Osteocyte (in vitro differentiated cells): ENCODE measurements around the gene KRT32. TPM values are rescaled to one million over a fixed set of nuclear protein-coding genes. Genes with fewer than 3 reads are reported as not detected.

Experiments used
- DNase-seq: peaks from one replicate; pipeline ENCODE4 v3.0.0; 2021; ENCODE audit warnings: mixed read lengths; ENCODE audit not compliant: unreplicated experiment; ENCODE audit errors: extremely low spot score
- H3K27ac Mint-ChIP-seq: one replicate; pipeline ENCODE4 v1.8.0; 2021; ENCODE audit warnings: mild to moderate bottlenecking, mixed read lengths; ENCODE audit not compliant: unreplicated experiment
- H3K27me3 Mint-ChIP-seq: one replicate; pipeline ENCODE4 v1.8.0; 2021; ENCODE audit warnings: mixed read lengths; ENCODE audit not compliant: unreplicated experiment
- H3K36me3 Mint-ChIP-seq: one replicate; pipeline ENCODE4 v1.8.0; 2021; ENCODE audit warnings: mixed read lengths; ENCODE audit not compliant: unreplicated experiment
- H3K4me1 Mint-ChIP-seq: one replicate; pipeline ENCODE4 v1.8.0; 2021; ENCODE audit warnings: mixed read lengths; ENCODE audit not compliant: unreplicated experiment
- H3K4me3 Mint-ChIP-seq: one replicate; pipeline ENCODE4 v1.8.0; 2021; ENCODE audit warnings: mild to moderate bottlenecking, moderate library complexity, mixed read lengths; ENCODE audit not compliant: unreplicated experiment
- H3K9me3 Mint-ChIP-seq: one replicate; pipeline ENCODE4 v1.8.0; 2021; ENCODE audit warnings: mixed read lengths; ENCODE audit not compliant: unreplicated experiment
- total RNA-seq: library from RNA; stranded (reverse); gene quantifications from 2 replicates; pipeline ENCODE4 v1.2.1, GENCODE V29; 2021
- TF ChIP-seq, protein P1 (sequence below): fragments of 200-600 bp; sonication (generic); IDR thresholded peaks from 2 replicates; pipeline ENCODE4 v1.5.0; 2021; ENCODE audit warnings: antibody characterized with exemption, mild to moderate bottlenecking, moderate library complexity

Gene KRT32
- total RNA-seq, 1 donor from 2014 or later: not detected

DNA sequence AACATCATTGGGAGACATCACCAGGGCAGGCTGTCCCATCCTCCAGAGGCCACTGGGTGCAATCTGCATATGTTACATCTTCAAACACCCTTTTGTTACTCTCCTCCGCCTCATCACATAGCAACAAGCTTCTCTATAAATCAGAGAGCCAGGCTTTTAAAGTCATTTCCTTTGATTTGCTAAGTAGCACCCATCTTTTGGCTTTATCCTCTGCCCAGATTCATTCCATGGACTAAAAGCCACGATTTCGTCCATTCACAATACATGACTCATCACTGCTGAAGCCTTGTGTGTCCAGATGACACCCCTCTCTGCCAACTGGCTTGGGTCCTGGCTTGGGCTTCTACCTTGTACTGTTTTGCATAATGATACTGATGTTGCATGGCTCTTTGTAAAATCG, 24.4 kb downstream of the KRT32 start:
- Mint-ChIP-seq H3K36me3 (no peaks in the 10 kb centered on the region), H3K9me3 (no peaks in the 10 kb centered on the region), H3K27me3 (peaks cover 21% of the 10 kb centered on the region), H3K27ac (no peak overlapping the region), H3K4me1 (no peaks in the 10 kb centered on the region), H3K4me3 (no peak overlapping the region)
- DNase-seq: no peak
- TF ChIP-seq, protein P1, sequence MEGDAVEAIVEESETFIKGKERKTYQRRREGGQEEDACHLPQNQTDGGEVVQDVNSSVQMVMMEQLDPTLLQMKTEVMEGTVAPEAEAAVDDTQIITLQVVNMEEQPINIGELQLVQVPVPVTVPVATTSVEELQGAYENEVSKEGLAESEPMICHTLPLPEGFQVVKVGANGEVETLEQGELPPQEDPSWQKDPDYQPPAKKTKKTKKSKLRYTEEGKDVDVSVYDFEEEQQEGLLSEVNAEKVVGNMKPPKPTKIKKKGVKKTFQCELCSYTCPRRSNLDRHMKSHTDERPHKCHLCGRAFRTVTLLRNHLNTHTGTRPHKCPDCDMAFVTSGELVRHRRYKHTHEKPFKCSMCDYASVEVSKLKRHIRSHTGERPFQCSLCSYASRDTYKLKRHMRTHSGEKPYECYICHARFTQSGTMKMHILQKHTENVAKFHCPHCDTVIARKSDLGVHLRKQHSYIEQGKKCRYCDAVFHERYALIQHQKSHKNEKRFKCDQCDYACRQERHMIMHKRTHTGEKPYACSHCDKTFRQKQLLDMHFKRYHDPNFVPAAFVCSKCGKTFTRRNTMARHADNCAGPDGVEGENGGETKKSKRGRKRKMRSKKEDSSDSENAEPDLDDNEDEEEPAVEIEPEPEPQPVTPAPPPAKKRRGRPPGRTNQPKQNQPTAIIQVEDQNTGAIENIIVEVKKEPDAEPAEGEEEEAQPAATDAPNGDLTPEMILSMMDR: no peak

GRCh38 chr17:41440531-41441033, 26.6 kb downstream of the KRT32 start, which contains the start of gene KRT38:
TSS of gene KRT38 (minus strand) at chr17:41440983. CDS start at chr17:41440921, 62 bp downstream.
- TF ChIP-seq, protein P1: no peak
- Mint-ChIP-seq H3K36me3 (no peaks in the 10 kb centered on the region), H3K27me3 (peaks cover 25% of the 10 kb centered on the region), H3K4me3 (no peak within 1 kb of the TSS), H3K27ac (no peak within 1 kb of the TSS), H3K4me1 (no peaks in the 10 kb centered on the region), H3K9me3 (no peaks in the 10 kb centered on the region)
- DNase-seq: no peak

GRCh38 chr17:41439375-41439774, 27.8 kb downstream of the KRT32 start:
- no peaks in the 10 kb centered on the region for H3K36me3 Mint-ChIP-seq
- peaks cover 24% of the 10 kb centered on the region for H3K27me3 Mint-ChIP-seq
- DNase-seq: no peak
- TF ChIP-seq, protein P1: no peak
- no peaks in the 10 kb centered on the region for H3K4me1 Mint-ChIP-seq
- no peak overlapping the region for H3K27ac Mint-ChIP-seq
- no peaks in the 10 kb centered on the region for H3K9me3 Mint-ChIP-seq
- no peak overlapping the region for H3K4me3 Mint-ChIP-seq

DNA sequence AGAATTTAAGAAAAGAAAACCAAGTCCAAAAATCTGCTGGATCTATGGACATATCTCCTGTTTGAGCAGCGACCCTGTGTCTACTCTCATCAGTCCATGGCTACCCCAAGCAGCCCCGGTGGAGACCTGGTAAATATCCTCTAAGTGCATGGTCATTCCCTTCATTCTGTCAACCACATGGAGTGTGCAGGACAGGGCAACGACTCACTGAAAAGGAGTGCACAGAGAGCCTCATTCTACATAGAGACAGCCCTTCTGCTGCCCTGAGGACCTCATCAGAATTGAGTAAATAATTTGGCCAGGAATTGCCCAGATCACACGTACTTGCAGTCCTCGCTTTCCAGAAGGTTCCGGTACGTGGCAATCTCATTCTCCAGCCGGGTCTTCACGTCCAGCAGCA, 29.4 kb downstream of the KRT32 start:
- TF ChIP-seq, protein P1: no peak
- Mint-ChIP-seq H3K9me3 (no peaks in the 10 kb centered on the region), H3K36me3 (no peaks in the 10 kb centered on the region), H3K4me1 (no peaks in the 10 kb centered on the region), H3K4me3 (no peak overlapping the region), H3K27me3 (peaks cover 14% of the 10 kb centered on the region), H3K27ac (no peak overlapping the region)
- DNase-seq: no peak

DNA sequence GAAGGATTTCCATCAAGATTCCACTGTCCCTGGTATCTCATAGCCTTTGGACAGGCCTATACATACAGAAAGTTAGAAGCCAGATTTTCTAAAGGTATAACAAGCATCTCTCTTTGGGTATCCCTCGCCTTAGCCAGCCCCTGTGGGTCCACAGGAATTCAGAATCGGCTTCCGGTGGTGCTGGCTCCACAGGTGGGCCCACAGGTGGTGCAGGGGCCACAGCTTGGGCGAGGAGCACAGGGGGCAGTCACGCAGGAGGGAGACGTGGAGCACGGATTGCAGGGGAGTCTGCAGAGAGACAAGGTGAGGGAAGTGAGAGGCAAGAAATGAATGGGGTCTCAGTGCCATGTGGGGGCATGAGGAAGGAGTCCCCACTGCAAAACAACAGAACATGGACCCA, 29.9 kb downstream of the KRT32 start:
- peaks cover 14% of the 10 kb centered on the region for H3K27me3 Mint-ChIP-seq
- TF ChIP-seq, protein P1: no peak
- DNase-seq: no peak
- no peaks in the 10 kb centered on the region for H3K4me1 Mint-ChIP-seq
- no peak overlapping the region for H3K27ac Mint-ChIP-seq
- no peaks in the 10 kb centered on the region for H3K9me3 Mint-ChIP-seq
- no peaks in the 10 kb centered on the region for H3K36me3 Mint-ChIP-seq
- H3K4me3 Mint-ChIP-seq: no peak overlapping the region
